A549 (cell line): ENCODE measurements around the gene ARHGAP26.

Source experiments
- BHLHE40 ChIP-seq: IDR thresholded peaks from 2 replicates; pipeline ENCODE4 v1.6.1; 2012; ENCODE audit warnings: low read depth, low read length, inconsistent platforms
- CHD2 ChIP-seq: fragments of 150-350 bp; IDR thresholded peaks from 2 replicates; pipeline ENCODE4 v1.6.1; 2014; ENCODE audit warnings: low read length; ENCODE audit not compliant: partially characterized antibody
- CTCF ChIP-seq: fragments of >200 bp; sonication (Bioruptor Twin); formaldehyde crosslinking; IDR thresholded peaks from 3 replicates; pipeline ENCODE4 v1.5.1; 2016
- EHMT2 ChIP-seq: fragments of 200-600 bp; sonication (generic); IDR thresholded peaks from 2 replicates; pipeline ENCODE4 v1.6.1; 2016; ENCODE audit warnings: antibody characterized with exemption, low read depth, mild to moderate bottlenecking, moderate library complexity
- EP300 ChIP-seq, 2 experiments: fragments of >200 bp; sonication (Bioruptor Twin); formaldehyde crosslinking; IDR thresholded peaks; 2 replicates in 1 of 2; 3 replicates in 1 of 2; pipeline ENCODE4 v1.6.1; 2016 to 2017
- GATA3 ChIP-seq: IDR thresholded peaks from 2 replicates; pipeline ENCODE4 v1.6.1; 2012; ENCODE audit warnings: borderline replicate concordance
- HDAC2 ChIP-seq: fragments of 200-600 bp; sonication (generic); IDR thresholded peaks from 2 replicates; pipeline ENCODE4 v1.6.1; 2016
- JUN ChIP-seq, 2 experiments: fragments of >200 bp; sonication (Bioruptor Twin); formaldehyde crosslinking; IDR thresholded peaks; 2 replicates in 1 of 2; 3 replicates in 1 of 2; pipeline ENCODE4 v1.6.1; 2016 to 2017
- KDM1A ChIP-seq: fragments of 200-600 bp; sonication (generic); IDR thresholded peaks from 2 replicates; pipeline ENCODE4 v1.6.1; 2016; ENCODE audit warnings: low read depth, mild to moderate bottlenecking
- MYC ChIP-seq: IDR thresholded peaks from 2 replicates; pipeline ENCODE4 v1.6.1; 2012; ENCODE audit warnings: mild to moderate bottlenecking, inconsistent platforms, low read length, improper control_type of control experiment, borderline replicate concordance
- RFX5 ChIP-seq: fragments of 450-650 bp; IDR thresholded peaks from 2 replicates; pipeline ENCODE4 v1.7.1; 2014; ENCODE audit warnings: antibody characterized with exemption, mild to moderate bottlenecking, moderate library complexity
- TF ChIP-seq, protein P1 (sequence below): IDR thresholded peaks from 2 replicates; pipeline ENCODE4 v1.6.1; 2012

DNA sequence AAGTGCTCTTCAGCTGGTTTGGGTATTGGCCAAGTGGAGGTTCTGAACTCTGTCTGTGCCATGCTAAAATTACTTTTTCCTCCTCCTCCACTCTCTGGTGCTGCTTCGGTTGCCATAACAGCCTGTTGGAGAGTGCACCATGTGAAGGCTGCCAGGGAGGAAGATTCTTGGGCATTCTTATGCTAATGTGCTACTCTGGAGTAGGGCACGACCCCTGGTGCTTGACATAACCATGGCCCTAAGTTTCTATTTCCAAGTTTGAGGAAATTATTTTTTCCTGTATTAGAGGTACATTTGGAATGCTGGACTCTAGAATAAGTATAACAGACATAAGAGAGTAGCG lies 111.6 kb downstream of the ARHGAP26 start:
- no peak for TF ChIP-seq KDM1A
- no peak for TF ChIP-seq EP300 (IDR thresholded peaks at IDR 0.05)
- no peak for TF ChIP-seq CTCF
- TF ChIP-seq HDAC2: no peak
- TF ChIP-seq JUN (IDR thresholded peaks at IDR 0.05): no peak
- no peak for TF ChIP-seq EHMT2
- TF ChIP-seq, protein P1, sequence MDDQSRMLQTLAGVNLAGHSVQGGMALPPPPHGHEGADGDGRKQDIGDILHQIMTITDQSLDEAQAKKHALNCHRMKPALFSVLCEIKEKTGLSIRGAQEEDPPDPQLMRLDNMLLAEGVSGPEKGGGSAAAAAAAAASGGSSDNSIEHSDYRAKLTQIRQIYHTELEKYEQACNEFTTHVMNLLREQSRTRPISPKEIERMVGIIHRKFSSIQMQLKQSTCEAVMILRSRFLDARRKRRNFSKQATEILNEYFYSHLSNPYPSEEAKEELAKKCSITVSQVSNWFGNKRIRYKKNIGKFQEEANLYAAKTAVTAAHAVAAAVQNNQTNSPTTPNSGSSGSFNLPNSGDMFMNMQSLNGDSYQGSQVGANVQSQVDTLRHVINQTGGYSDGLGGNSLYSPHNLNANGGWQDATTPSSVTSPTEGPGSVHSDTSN: no peak
- no peak for TF ChIP-seq BHLHE40
- TF ChIP-seq GATA3: no peak
- no peak for TF ChIP-seq CHD2
- TF ChIP-seq MYC: no peak
- TF ChIP-seq RFX5: no peak
